Left lung (tissue), 10 donors: ENCODE results near the gene FBXO38. TPM values are rescaled to one million over a fixed set of nuclear protein-coding genes. Genes with fewer than 3 reads are reported as not detected.
"Not testable (repeated sequence)": the region's sequence is repeated elsewhere in the genome, so short reads cannot be mapped to it uniquely, and the experiment has no call there.

Experiments
- ATAC-seq: fragments of 200-7000 bp; cut with Tn5 transposase; one replicate; pipeline ENCODE4 v1.9.1; 2020; ENCODE audit warnings: moderate library complexity
- DNase-seq, 4 donors: peaks; one replicate each; pipeline ENCODE4 v3.0.0-alpha.2; 2013 to 2020
- H3K27ac ChIP-seq, 2 donors: fragments of 200-600 bp; sonication (generic) in 1 of 2; one replicate each; pipeline versions ENCODE4 v1.5.0 to v1.8.0; 2020 to 2021
- H3K27me3 ChIP-seq, 2 donors: fragments of 200-600 bp; sonication (generic) in 1 of 2; one replicate each; pipeline versions ENCODE4 v1.5.0 to v1.8.0; 2020 to 2021
- H3K36me3 ChIP-seq, 2 donors: fragments of 200-600 bp; sonication (generic) in 1 of 2; one replicate each; pipeline versions ENCODE4 v1.5.0 to v1.8.0; 2020 to 2021
- H3K4me1 ChIP-seq, 2 donors: fragments of 200-600 bp; one replicate each; pipeline ENCODE4 v1.8.0; 2021
- H3K4me3 ChIP-seq, 2 donors: fragments of 200-600 bp; sonication (generic) in 1 of 2; one replicate each; pipeline versions ENCODE4 v1.5.0 to v1.8.0; 2020 to 2021; ENCODE audit warnings: mild to moderate bottlenecking in 1 of 2
- H3K9me3 ChIP-seq, 2 donors: fragments of 200-600 bp; sonication (generic) in 1 of 2; one replicate each; pipeline versions ENCODE4 v1.5.0 to v1.8.0; 2020 to 2021
- CTCF ChIP-seq, 2 donors: fragments of 200-600 bp; sonication (generic) in 1 of 2; IDR thresholded peaks; one replicate each; pipeline versions ENCODE4 v1.5.0 to v1.8.0; 2021; ENCODE audit warnings: antibody characterized with exemption in 2 of 2
- intact Hi-C, 2 donors: fragments of 100-400 bp; cut with DNase I; formaldehyde crosslinking; loops; one replicate each; pipeline versions ENCODE4 v1.11.2 to v1.14.2; 2022
- polyA plus RNA-seq, 6 donors: library from polyadenylated mRNA; unstranded; fragments of 120-200 nt; gene quantifications; one replicate each; pipeline ENCODE4 v1.2.1, GENCODE V29; 2013; ENCODE audit not compliant: insufficient read length in 6 of 6
- total RNA-seq, 2 donors: library from RNA; stranded (reverse); fragmentation: NEBNext Ultra II Directional; extraction: Animal tissue kit (Norgen Biotek cat#: 25700); gene quantifications; one replicate each; pipeline ENCODE4 v1.2.1, GENCODE V29; 2021
- donor health status: DM: no; HTN: yes; CAD: no.
- donor health status: DM: no; HTN: no; CAD: no.

The FBXO38 gene
- total and polyA plus RNA-seq, 8 donors, result 45.0 to 72.9 (median 52.8) TPM

GRCh38 chr5:148459669-148460068, 75.9 kb downstream of the FBXO38 start:
- intact Hi-C loops, result no loop called here
- ATAC-seq (no peak), DNase-seq (no peak)
- Histone ChIP-seq H3K27ac (no peak overlapping the region), H3K9me3 (no peaks in the 10 kb centered on the region), H3K4me3 (no peak overlapping the region), H3K27me3 (no peaks in the 10 kb centered on the region), H3K36me3 (no peaks in the 10 kb centered on the region), H3K4me1 (peaks cover 0 to under 1% of the 10 kb centered on the region in 2 donors)
- TF ChIP-seq CTCF (IDR thresholded peaks at IDR 0.05), result no peak

GRCh38 chr5:148465381-148466235, 81.8 kb downstream of the FBXO38 start:
- H3K27ac ChIP-seq, result peak overlapping the region in 1 of 2 donors; percentile 74
- no peaks in the 10 kb centered on the region for H3K36me3 ChIP-seq
- DNase-seq, result no peak
- H3K4me1 ChIP-seq, result peaks cover 0 to 28% of the 10 kb centered on the region in 2 donors
- H3K27me3 ChIP-seq, result no peaks in the 10 kb centered on the region
- no peak for TF ChIP-seq CTCF (IDR thresholded peaks at IDR 0.05)
- H3K4me3 ChIP-seq, result no peak overlapping the region
- intact Hi-C loops, result no loop called here
- ATAC-seq, result peak; percentile 59
- no peaks in the 10 kb centered on the region for H3K9me3 ChIP-seq

DNA sequence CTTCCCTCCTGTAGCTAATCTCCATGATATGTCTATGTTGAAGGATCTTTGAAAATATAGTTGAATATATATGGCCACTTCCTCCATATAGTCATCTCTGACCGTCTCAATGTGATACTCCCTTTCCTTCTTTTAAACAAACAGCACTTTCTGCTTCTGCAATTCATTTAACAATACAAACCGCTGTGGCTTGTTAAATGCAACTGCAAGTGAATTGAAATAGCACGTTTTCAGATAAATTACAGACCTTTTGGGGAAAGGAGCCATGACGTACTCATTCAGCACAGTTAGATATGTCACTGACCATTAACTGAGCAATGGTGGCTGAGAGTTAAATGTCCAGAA, 82.5 kb downstream of the FBXO38 start:
- Histone ChIP-seq H3K4me1 (peaks cover 0 to 28% of the 10 kb centered on the region in 2 donors), H3K27me3 (no peaks in the 10 kb centered on the region), H3K36me3 (no peaks in the 10 kb centered on the region), H3K4me3 (no peak overlapping the region), H3K9me3 (no peaks in the 10 kb centered on the region), H3K27ac (peak overlapping the region in 1 of 2 donors; percentile 74)
- intact Hi-C loops, result no loop called here
- ATAC-seq (peak; percentile 14), DNase-seq (no peak)
- TF ChIP-seq CTCF (IDR thresholded peaks at IDR 0.05), result no peak

DNA sequence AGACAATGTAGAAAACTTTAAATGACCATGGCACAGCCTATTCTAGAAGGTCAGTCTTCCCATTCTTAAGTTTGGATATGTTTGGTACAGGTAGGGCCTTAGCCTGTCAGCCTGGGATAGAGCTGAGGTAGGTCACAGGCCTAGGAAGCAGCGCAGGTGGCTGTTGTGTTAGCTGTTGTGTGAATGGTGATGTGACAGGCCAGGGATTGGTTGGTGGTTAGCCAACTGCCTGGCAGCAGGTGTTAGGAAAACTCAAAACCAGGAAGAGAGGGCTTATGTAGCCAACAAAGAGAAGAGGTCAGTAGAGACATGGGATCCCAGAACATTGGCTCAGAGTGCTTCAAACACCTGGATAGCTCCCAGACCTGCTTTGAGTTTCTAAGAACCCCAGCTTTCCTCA, 84.2 kb downstream of the FBXO38 start:
- H3K27ac ChIP-seq, result no peak overlapping the region
- no peak overlapping the region for H3K4me3 ChIP-seq
- peaks cover 0 to 28% of the 10 kb centered on the region in 2 donors for H3K4me1 ChIP-seq
- DNase-seq (no peak), ATAC-seq (no peak)
- TF ChIP-seq CTCF (IDR thresholded peaks at IDR 0.05), result no peak
- H3K27me3 ChIP-seq, result no peaks in the 10 kb centered on the region
- intact Hi-C loops, result no loop called here
- no peaks in the 10 kb centered on the region for H3K9me3 ChIP-seq
- no peaks in the 10 kb centered on the region for H3K36me3 ChIP-seq

- Histone ChIP-seq H3K4me1 (peaks cover 0 to 28% of the 10 kb centered on the region in 2 donors), H3K27ac (peak overlapping the region in 1 of 2 donors; percentile 40)
- ATAC-seq, DNase-seq, H3K9me3 ChIP-seq, H3K4me3 ChIP-seq, intact Hi-C loops, H3K27me3 ChIP-seq, H3K36me3 ChIP-seq: not testable (repeated sequence)
These were observed 85.0 kb downstream of the FBXO38 start for GRCh38 chr5:148468746-148469145.
